ENCODE results near the gene CCBE1.

GRCh38 chr18:59540780-59541179 is 156.4 kb downstream of the CCBE1 start:
- TF ChIP-seq POLR2A (IDR thresholded peaks at IDR 0.05) (no peak), CTCF (IDR thresholded peaks at IDR 0.05) (no peak)

Measured in adrenal gland (tissue), 5 donors.